ENCODE data around the gene PDE10A.

Gene PDE10A

GRCh38 chr6:165679326-165679725 lies 16.3 kb upstream of the PDE10A start:
- no peak overlapping the region for H3K4me3 ChIP-seq (ENCODE audit: control insufficient read depth, low read depth, low read length)
- TF ChIP-seq CTCF (conservative IDR thresholded peaks at IDR 0.05; ENCODE audit: control insufficient read depth, insufficient read depth, low read depth, low read length), result no peak
- no peak for DNase-seq (ENCODE audit: low read depth)

- no peak for TF ChIP-seq CTCF (conservative IDR thresholded peaks at IDR 0.05; ENCODE audit: control insufficient read depth, insufficient read depth, low read depth, low read length)
- DNase-seq (ENCODE audit: low read depth), result no peak
- no peak overlapping the region for H3K4me3 ChIP-seq (ENCODE audit: control insufficient read depth, low read depth, low read length)
Measured at GRCh38 chr6:165678904-165679303, 15.9 kb upstream of the PDE10A start.

- DNase-seq (ENCODE audit: low read depth), result no peak
- no peak for TF ChIP-seq CTCF (conservative IDR thresholded peaks at IDR 0.05; ENCODE audit: control insufficient read depth, insufficient read depth, low read depth, low read length)
- H3K4me3 ChIP-seq (ENCODE audit: control insufficient read depth, low read depth, low read length), result no peak overlapping the region
Measured at GRCh38 chr6:165678429-165678828, 15.4 kb upstream of the PDE10A start.

GRCh38 chr6:165677091-165677490 lies 14.1 kb upstream of the PDE10A start:
- no peak for DNase-seq (ENCODE audit: low read depth)
- TF ChIP-seq CTCF (conservative IDR thresholded peaks at IDR 0.05; ENCODE audit: control insufficient read depth, insufficient read depth, low read depth, low read length), result no peak

GRCh38 chr6:165676435-165677068 lies 13.5 kb upstream of the PDE10A start:
- peak; percentile 10 for TF ChIP-seq CTCF (conservative IDR thresholded peaks at IDR 0.05; ENCODE audit: control insufficient read depth, insufficient read depth, low read depth, low read length)
- no peak overlapping the region for H3K4me3 ChIP-seq (ENCODE audit: control insufficient read depth, low read depth, low read length)
- peak; percentile 56 for DNase-seq (ENCODE audit: low read depth)

More at GRCh38 chr6:165677091-165677490, 14.1 kb upstream of the PDE10A start:
- no peak overlapping the region for H3K4me3 ChIP-seq (ENCODE audit: control insufficient read depth, low read depth, low read length)

- no peak for DNase-seq (ENCODE audit: low read depth)
- no peak for TF ChIP-seq CTCF (conservative IDR thresholded peaks at IDR 0.05; ENCODE audit: control insufficient read depth, insufficient read depth, low read depth, low read length)
Measured at GRCh38 chr6:165675120-165675519, 12.1 kb upstream of the PDE10A start.

More at GRCh38 chr6:165675120-165675519, 12.1 kb upstream of the PDE10A start:
- H3K4me3 ChIP-seq (ENCODE audit: control insufficient read depth, low read depth, low read length), result no peak overlapping the region

All from fibroblast of mammary gland (primary cell).